HG03025 (cell line): Measurements from ENCODE around the gene PTPRU.
"Not testable (repeated sequence)": the region's sequence is repeated elsewhere in the genome, so short reads cannot be mapped to it uniquely, and the experiment has no call there.

ENCODE experiments used
- ATAC-seq: cut with Tn5 transposase; IDR thresholded peaks from one replicate; pipeline ENCODE4 v1.9.1; 2021; ENCODE audit warnings: mild to moderate bottlenecking, moderate library complexity; ENCODE audit not compliant: unreplicated experiment, low FRiP score

Gene PTPRU

DNA sequence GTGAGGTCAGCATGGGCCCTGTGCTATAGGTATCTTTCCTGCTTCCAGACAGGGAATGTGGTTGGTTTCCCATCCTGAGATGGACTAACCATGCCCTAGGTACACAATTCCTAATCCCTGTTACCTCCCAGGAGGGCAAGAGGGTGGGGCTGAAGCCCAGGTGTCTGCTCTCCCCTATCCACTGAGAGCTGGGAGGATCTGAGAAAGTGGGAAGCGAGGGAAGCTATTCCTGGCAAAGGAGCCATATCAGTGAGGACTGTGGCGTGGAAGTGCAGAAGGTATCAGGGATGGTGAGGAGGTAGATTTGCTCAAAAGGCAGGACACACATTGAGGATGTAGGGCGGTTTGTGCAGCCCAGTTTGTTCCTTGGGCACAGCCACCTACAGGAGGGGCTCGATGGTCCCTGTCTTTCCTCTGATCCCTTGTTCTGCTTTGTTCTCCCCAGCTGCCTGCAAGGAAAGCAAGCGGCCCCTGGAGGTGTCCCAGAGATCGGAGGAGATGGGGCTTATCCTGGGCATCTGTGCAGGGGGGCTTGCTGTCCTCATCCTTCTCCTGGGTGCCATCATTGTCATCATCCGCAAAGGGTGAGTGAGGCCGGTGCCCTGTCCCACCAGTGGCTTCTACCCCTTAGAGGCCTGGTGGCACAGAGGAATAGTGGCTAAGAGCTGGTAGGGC, 48.1 kb downstream of the PTPRU start:
- no peak for ATAC-seq

DNA sequence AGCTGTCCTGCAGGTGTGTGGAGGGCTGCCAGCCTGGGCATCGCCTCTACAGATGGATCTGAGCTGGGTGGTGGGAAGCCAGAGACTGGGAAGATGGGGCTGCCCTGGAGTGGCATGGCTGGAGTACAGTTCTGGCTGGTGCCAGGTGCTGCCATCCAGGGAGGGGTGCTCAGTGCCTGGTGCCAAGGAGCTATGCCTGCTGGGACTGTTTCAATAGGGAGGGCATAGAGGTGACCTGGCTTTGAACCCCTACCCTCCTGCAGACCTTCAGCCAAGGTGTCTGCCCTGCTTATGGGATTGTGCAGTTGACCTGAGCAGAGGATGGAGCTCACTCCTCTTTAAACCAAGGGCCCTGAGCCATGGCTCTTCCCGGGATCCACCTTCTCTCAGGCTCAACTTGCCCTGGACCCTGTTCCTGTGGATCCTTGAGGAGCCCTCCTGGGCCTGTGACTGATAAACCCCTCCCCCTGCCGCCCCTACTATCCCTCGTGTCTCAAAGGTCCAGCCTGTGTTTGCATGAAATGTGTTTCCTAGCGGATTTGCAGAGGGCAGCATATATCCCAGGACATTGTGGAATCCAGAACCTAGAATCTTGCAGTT, 48.7 kb downstream of the PTPRU start:
- ATAC-seq = no peak

DNA sequence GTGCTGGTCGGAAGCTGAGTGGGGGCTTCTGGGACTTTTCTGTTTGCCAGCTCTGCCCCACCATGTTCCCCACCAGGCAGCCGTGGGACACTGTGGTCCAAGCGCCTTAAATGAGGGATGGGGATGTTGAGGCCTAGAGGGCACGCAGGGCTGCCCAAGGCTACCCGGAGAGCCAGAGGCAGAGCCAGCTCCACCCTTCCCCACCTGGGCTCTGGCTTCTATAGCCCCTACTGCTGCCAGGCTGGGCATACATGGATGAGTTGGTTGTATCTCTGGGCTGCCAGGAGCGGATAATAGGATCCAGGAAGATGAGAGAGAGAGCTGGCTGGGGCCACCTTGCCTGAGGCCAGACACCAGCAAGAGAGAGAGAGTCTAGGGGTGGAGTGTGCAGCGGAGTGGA, 49.4 kb downstream of the PTPRU start:
- no peak for ATAC-seq

DNA sequence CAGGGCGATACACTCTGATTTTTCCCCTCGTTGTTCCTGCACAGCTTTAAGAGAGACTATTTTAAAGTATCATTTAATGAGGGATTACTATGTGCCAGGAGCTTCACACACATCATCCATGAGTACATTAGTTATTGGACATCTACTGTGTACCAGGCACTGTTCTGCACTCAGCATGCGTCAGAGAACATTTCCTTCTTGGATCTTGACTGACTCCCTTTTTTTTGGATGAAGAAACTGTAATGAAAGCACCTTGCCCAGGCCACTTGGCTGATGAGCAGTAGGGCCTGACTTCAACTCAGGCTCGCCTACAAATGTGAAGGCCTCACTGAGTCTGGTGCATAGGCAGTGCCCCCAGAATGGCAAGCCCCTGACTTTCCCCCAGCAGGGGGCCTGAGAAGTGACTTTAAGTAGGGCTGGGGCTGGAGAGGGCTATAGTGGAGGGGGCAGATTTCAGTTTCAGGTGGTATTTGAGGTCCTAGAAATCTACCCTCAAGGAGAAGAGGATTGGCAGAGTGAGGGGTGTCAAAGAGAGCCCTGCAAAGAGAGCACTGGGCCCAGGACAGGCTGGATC, 50.0 kb downstream of the PTPRU start:
- no peak for ATAC-seq

DNA sequence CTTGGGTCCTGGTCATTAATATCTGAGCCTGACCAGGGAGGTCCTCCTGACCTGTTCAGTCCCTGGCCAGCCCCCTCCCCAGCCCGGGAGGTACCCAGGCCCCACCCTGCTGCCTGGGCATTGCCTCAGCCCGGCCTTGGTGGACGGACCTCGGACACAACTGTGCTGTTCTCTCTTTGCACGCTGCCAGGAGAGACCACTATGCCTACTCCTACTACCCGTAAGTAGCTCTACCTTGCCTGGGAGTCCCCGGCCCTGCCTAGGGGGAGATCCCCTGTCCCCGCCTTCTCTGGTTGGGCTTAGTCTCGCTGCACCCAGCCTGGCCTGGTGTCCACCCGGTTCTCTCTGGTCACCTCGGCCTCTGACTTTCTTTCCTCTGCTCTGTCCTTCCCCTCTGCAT, 53.2 kb downstream of the PTPRU start:
- no peak for ATAC-seq

DNA sequence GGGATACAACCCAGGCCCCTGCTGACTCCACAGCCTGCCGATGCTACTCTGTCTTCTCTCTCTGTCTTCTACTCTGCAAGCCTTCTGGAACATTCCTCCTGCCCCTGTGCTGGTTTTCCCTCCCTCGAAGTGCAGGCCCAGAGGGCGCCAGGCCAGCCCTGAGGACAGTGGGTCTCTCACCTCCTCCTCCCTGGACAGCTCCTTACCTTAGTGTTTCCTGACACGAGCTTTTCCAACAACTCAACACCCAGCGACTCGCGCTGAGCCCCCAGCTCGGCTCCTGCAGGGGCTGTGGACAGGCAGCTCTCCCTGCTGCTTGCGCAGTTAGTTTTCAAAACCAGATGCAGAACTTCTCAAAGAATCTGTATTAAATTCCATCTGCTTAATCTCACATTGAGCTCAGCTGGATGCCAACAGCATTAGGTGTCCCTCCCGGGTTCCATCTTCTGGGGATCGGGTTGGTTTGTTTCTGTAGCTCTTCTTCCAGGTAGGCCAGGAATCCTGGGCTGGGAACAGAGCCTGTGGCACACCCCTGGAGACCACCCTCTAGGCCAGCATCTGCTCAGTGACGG, 54.2 kb downstream of the PTPRU start:
- ATAC-seq = no peak

DNA sequence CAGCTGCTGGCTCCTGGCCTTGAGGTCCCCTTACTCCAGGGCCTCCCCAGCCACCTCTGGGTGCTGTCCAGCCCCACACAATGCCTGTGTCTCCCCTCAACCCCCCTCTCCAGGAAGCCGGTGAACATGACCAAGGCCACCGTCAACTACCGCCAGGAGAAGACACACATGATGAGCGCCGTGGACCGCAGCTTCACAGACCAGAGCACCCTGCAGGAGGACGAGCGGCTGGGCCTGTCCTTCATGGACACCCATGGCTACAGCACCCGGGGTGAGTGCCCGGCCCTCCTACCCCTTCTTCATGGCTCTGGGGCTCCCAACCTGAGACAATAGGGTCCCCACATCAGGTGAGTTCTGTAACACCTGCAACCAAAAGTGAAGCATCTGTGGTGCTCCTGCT, 55.4 kb downstream of the PTPRU start:
- no peak for ATAC-seq

DNA sequence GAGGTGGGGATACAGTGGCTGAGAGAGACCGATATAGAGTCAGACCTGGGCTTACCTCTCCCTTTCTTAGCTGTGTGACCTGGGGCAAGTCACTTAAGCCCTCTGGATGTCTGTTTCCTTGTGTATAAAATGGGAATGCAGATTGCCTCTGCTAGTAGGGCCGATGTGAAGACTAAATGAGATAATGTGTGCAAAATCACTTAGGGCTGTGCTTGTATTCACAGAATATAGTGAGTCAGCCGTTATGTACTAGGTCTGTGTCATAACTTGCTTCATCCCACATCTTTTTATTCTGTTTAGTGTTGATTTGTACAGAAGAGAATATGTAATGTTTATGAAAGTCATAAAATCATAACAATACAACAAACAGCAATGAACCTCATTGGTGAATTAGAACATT, 56.0 kb downstream of the PTPRU start:
- ATAC-seq = no peak

DNA sequence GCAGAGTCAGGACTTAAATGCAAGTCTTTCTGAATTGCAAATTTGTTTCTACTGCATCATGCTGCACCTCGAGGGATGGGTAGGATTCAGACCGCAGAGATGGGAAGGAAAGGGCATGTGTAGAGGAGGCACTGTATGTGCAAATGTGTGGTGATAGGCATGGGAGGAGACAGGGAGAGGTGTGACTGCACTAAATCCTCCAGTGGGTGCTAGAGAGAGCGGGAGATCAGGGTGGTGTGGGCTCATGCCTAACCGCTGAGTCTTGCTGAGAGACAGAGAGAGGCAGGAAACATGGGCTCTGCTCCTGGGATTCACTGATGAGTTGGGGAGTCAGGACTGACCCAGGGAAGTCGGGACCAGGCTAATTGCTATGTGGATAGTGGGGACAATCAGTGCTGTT, 61.1 kb downstream of the PTPRU start:
- no peak for ATAC-seq

DNA sequence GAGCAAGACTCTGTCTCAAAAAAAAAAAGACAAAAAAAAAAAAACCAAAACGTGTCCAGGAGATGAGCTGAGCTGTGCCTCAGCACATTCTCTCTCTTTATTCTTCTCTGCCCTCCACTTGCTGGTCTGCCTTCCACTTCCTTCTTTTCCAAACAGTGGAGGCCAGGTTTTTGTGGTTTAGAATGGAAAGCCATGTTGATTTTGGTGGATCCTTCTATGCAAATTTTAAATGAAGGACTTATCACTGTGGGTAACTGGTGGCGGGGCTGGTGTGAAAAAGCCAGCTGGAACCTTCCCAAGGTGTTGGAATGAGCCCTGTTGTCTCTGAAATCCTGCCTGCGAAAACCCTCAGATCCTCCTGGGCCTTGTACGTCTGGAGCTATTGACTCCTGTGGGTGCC, 61.9 kb downstream of the PTPRU start:
- no peak for ATAC-seq

DNA sequence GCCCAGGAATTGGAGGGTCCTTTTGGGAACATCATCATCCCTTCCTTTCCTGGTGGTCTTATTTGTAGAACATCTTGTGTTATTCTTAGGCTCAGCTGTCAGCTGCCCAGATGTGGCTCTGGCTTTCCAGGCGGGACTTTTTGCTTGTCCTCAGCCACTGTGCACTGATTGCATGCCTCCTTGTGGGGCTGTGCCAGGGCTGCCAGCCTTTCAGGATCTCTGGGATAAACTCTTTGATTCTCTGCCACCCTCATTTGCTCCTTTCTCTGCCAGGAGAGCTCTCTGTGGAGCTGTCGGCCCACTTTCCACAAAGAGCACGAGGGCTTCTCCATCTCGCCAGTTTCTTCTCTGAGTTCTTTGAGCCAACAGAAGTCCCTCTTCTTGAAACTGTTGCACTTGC, 63.1 kb downstream of the PTPRU start:
- ATAC-seq = no peak

DNA sequence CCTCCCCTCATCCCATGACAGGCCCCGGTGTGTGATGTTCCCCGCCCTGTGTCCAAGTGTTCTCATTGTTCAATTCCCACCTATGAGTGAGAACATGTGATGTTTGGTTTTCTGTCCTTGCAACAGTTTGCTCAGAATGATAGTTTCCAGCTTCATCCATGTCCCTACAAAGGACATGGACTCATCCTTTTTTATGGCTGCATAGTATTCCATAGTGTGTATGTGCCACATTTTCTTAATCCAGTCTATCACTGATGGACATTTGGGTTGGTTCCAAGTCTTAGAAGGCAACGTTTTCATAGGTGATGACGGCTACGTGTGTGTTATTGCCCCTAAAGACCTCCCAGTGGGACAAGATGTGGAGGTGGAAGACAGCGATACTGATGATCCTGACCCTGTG, 65.4 kb downstream of the PTPRU start:
- ATAC-seq = not testable (repeated sequence)

DNA sequence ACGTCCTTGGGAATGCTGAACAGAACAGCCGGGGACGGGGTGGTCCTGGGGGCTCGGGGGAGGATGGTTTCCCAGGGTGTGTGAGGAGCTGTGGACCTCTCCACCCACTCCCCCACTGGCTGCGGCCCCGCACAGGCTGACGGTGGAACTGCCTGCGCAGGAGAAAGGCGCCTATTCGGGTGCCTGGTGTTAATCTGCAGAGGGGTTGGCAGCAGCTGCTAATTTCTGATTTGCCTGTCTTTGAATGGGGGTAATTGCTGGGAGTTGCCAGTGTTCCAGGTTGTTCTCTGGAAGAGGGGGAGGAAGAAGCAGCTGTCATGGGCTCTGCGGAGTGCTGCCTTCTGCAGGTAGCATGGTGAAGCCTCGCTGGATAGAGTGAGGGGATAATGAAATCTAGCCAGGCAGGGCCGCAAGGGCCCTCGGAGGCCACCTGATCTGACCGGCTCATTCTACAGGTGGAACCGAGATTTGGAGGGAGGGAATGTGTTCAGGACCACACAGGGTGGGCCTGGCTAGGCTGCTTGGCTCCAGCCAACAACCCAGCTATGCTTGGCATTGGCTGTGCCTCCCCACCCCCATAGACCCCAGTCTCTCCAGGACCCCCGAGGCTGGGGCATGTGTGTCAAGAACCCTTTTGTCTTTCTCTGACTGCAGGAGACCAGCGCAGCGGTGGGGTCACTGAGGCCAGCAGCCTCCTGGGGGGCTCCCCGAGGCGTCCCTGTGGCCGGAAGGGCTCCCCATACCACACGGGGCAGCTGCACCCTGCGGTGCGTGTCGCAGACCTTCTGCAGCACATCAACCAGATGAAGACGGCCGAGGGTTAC, 67.1 kb downstream of the PTPRU start:
- ATAC-seq = no peak

DNA sequence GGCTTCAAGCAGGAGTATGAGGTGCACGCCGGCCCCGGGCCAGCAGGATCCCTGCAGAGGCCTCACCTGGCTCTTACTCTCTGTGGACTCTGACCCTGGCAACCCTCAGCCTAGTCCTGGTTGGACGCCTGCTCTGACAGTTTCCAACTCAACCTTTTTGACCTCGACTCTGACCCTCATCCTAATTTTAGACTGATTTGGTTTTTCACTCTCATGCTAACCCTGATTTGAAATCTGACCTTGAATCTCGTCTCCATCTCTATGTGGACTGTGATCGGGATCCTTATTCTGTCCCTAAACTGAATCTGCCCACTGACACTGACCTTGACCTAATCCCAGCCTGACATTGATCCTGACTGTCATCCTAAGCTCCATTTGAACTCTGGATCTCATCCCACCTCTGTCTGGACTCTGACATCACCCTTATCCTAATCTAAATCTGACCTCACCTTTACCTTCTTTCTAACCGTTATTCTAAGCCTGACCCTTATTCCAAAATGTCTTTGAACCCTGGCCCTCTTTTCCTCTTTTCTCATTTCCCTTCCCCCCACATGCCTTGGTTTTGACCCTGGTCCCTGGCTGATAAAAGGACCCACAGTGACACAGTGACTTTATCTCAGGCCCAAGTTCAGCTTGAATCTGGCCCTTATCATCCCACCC, 67.8 kb downstream of the PTPRU start:
- no peak for ATAC-seq

DNA sequence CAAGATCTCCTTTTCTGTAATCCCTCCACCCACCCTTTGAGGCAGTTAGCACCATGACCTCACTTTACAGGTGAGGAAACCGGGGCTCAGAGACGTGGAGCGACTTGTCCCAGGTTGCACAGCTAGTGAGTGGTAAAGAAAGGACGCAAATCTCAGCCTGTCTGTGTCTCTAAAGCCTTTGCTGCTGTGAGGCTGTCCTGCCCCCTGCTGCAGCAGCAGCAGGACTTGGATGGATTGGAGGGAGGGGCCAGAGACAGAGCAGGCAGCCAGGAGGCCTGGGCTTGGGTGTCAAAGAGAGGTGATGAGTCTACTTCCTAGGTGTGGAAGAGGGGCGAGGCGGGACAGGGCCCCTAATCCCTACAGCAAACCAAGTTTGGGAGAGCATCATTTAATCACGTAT, 69.6 kb downstream of the PTPRU start:
- ATAC-seq = no peak

DNA sequence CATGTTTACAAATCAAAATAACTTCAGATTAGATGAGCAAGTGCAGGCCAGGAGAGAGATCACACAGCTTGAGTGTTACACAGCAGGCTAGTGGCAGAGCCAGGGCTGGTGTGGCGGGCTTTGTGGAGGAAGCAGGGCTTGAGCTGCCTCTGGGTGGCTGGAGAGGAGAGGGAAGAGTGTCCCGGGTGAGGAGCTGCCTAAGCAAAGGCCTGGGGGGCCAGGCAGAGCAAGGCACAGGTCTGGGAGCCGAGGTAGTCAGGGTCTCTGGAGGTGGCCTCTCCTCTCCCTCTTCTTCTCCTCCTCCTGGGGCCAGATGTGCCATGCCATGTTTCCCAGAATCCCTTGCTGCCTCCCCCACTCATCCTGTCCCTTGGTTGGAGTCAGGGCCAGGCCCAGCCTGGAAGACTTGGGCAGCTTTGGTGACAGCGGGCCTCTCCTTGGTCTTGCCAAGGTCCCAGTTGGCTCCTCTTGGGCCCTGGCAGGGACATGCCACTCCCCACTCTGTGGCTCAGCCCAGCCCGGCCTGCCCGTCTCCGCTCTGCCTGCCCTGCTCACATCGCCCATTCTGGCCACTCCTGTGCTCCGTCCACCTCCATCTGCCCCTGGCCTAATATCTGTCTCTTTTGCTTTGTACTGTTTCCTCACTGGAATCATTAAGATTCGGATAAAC, 70.3 kb downstream of the PTPRU start:
- ATAC-seq = no peak

DNA sequence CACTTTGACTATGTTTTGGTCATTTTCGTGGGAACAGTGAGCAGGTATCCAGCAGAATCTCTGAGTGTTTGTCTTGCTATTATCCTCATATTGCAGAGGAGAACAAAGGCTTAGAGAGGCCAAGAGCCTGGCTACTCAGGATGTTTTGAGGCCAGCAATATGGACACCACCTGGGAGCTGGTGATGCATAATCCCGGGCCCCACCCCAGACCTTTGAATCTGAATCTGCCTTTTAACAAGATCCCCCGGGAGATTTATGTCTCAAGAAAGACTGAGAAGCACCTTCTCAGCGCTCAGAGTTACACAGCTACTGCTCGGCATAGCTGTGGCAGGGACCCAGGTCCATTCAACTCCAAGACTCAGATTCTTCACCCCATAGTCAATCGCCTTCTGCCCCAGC, 72.8 kb downstream of the PTPRU start:
- no peak for ATAC-seq

DNA sequence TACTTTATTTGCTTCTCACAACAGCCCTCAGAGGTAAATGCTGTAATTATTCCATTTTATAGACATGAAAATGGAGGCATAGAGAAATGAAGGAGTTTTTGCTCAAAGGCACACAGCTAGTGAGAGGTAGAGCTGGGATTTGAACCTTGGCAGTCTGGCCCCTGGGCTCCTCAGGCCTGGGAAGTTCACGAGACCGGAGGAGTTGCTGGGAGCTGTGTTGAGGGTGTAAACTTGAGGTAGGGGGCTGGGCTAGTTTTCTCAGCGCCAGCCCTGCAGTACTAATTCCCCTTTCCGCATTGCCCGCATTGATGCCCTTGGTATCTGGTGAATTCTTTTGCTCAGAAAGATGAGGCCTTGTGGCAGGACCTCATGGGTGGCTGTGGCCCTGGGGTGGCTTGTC, 73.3 kb downstream of the PTPRU start:
- ATAC-seq = no peak

DNA sequence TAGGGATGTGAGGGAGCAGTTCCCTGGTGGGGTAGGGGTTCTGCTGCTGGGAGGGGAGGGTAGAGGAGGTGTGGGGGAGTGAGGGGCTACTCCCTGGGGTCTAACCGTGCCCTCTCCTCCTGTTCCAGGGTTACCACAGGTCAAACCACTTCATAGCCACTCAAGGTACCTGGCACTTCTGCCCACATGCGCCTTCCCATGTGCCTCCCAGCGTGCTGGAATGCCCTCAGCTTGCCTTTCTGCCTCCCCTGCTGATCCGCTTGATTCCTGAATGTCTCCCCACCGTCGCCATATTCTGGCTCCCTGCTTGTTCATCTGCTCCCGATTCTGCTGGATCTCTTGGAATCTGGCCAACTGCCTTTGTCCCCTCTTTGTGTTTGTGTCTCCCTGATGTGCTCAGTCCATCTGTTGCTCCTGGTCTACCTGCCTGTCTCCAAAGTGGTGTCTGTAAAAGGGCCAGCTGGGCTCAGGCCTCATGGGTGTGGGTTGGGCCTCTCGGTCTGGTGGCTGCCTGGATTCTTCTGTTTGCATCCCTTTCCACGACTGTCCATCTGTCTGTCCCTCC, 74.4 kb downstream of the PTPRU start:
- no peak for ATAC-seq
